NCI-H2107 treated with DMSO at 0.1 percent for 48 hours (cell line): Measurements from ENCODE around the gene SSTR3.
"Not testable (repeated sequence)": the region's sequence is repeated elsewhere in the genome, so short reads cannot be mapped to it uniquely, and the experiment has no call there.

Experiments
- DNase-seq: peaks from one replicate; lab custom pipeline; 2025; ENCODE audit not compliant: unreplicated experiment; lab: John Stamatoyannopoulos, UW

Gene SSTR3

DNA sequence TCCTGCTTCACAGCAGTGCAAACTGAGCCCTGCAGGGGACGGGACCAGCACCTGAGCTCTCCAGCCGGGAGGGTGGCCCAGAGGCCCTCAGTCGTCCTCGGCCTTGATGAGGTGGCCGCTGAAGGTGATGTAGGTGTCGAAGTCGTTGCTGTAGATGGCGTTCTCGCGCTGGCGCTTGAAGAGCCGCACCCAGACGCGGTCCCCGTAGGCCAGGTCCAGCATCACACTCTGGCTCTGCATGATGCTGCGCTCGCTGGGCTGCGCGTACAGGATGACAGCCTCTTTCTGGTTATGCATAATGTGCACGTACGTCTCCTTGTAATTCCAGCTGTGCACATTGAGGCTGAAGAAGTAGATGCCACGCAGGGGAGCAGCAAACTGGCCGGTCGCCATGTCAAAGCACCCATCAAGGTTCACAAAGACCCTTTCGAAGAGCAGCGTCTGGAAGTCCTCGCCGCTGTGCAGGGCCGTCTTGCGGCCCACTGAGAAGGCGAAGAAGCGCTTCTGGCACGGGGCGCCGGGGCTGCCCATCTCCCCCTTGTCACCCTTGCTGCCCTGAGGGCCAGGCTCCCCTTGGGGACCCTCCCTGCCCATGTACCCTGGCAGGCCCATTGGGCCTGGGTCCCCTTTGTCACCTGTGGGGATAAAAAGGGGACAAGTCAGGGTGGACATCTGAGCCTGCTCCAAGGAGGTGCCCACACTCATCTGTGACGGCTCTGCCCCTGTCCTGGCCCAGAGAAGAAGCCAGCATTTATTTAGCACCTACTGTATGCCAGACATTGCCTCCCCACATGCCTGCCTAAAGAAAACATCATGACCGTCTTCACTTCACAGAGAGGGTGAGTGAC, 30.0 kb downstream of the SSTR3 start:
- DNase-seq: no peak

GRCh38 chr22:37181681-37182080, 30.6 kb downstream of the SSTR3 start:
- DNase-seq: no peak

- DNase-seq: no peak
Observed at GRCh38 chr22:37180531-37181231, 31.6 kb downstream of the SSTR3 start.

DNA sequence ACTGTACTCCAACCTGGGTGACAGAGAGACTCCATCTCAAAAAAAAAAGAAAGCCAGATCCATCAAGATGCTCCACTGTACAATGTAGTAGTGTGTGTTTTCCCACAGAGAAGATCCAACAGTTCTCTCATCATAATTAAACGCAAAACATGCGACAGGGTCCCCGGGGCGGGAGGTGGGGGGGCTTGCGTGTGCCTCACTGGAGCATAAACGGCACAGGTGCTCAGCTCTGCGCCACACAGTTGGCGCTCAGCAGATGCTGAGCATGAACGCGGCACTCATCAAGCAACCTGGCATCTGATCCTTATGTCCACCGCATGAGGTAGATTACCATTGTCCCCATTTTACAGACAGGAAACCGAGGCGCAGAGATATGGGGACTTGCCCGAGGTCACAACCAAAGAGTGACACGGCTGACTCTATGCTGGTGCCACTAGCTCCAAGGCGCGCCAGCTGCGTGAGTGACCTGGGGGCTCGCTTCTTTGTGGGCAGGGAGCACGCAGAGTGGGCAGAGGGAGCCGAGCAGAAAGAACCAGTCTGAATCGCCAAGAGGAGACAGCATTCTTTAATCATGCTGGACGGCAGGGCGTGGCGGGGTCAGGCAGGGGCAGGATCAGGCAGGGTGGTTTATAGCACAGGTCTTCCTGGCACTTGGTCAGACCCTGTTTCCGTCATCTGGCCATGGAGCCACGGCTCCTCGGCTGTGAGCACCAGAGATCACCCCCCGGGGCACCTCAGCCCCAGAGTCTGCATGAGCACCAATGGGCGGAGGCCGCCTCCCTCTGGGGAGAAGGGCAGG, 32.5 kb downstream of the SSTR3 start:
- no peak for DNase-seq

GRCh38 chr22:37179126-37179470, 33.2 kb downstream of the SSTR3 start:
- no peak for DNase-seq

DNA sequence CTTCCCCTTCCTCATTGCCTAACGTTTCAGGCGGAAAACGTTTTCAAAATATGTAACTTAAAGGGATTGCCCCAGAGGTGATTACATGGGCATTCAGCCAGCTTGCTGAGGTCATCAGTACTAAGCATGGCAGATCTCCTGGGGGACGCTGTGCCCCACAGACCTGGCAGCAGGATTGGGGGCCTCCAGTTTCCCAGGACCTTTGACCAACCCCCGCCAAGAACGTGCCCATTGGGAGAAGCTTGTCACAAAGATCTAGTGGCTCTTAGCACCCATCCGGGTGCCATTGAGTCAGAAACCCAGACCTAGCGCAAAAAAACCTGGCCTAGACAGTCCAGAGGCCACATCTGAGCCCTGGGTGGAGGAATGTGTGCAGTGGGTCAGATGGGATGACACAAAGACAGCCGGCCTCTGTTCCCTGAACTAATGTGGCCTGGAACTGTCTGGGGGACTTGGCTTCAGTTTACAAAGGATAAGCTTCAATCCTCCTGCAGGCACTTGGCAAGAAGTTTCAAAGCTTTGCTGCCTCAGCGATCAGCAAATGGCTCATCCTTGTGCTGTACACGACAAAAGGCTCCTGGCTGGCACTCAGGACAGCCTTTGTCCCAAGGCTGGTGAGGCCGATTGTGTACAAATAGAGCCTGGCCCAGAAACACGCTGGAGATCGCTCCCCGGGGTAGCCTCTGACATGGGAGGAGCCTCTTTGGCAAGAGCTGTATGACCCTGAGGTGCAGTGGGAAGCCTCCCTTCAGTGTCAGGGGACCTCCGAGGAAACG, 33.7 kb downstream of the SSTR3 start:
- no peak for DNase-seq

DNA sequence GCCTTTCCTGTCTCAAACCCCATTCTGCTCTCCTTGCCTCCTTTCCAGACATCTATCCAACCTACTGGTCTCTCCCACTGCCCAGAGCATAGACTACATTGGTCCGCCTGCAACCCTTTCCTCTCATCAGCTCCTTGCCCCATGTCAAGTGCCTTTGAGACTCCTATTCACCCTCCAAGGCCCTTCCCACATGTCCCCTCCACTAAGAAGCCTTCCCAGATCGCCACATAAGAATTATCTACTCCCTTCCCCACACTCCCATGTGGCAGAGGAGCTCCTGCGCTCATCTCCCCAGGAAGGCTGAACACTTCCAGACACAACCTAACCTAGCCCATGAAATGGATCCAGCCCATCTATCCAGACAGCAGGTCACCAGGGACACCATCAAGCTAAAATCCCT, 34.5 kb downstream of the SSTR3 start:
- DNase-seq: no peak

- DNase-seq: no peak
Observed at GRCh38 chr22:37177221-37177620, 35.1 kb downstream of the SSTR3 start.

- DNase-seq: no peak
Observed at GRCh38 chr22:37176464-37177061, 35.7 kb downstream of the SSTR3 start.

GRCh38 chr22:37175414-37176281, 36.6 kb downstream of the SSTR3 start:
- no peak for DNase-seq

DNA sequence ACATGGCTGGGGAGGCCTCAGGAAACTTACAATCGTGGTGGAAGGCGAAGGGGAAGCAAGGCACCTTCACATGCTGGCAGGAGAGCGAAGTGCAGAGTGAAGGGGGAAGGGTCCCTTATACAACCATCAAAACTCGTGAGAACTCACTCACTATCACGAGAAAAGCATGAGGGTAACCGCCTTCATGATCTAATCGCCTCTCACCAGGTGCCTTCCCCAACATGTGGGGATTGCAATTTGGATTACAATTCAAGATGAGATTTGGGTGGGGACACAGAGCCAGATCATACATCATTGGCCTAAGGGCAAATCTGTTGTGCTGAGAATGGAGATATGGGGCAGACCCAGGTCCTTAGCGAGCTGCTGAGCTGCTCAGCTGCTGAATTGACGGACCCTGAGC, 37.3 kb downstream of the SSTR3 start:
- DNase-seq: no peak

- no peak for DNase-seq
Observed at GRCh38 chr22:37173709-37174108, 38.6 kb downstream of the SSTR3 start.

GRCh38 chr22:37172266-37173245, 39.7 kb downstream of the SSTR3 start:
- no peak for DNase-seq

DNA sequence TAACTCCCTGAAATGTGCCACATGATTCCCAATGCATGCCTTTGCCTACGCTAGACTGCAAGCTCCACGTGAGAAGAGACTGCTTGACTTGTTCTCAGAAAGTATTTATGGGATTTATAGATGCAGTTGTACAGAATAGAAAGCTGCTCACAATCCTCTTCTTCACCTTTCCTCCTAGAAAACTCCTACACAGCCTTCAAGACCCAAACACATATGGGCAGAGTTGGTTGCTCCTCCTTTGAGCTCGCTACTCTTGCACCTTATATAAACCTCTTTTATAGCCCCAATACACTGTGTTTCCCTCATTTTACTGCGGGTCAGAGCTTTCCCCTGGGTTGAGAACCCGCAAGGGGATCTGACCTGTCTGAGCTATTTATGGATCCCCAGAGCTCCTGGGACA, 40.6 kb downstream of the SSTR3 start:
- DNase-seq: no peak

DNA sequence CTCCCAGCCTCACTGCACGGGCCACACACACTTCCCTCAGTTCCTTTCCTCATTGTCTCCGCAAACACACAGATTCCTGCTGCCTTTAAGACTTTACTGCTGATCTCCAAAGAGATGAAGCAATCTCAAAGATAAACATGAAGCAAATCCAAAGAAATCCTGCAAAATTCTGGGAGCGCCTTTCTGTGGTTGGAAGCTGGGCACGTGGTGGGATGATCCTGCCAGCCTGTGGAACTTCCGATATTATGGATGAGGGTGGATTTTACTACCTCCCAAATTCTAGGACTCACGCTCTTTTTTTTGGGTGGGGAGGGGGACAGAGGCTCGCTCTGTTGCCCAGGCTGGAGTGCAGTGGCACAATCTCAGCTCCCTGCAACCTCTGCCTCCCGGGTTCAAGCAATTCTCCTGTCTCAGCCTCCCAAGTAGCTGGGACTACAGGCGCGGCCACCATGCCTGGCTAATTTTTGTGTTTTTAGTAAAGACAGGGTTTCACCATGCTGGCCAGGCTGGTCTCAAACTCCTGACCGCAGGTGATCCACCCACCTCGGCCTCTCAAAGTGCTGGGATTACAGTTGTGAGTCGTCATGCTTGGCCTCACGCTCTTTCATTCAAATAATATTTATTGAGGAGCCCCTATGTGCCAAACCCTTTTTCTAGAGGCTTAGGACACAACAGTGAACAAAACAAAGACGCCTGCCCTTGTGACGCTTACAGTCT, 41.4 kb downstream of the SSTR3 start:
- not testable (repeated sequence) for DNase-seq

DNA sequence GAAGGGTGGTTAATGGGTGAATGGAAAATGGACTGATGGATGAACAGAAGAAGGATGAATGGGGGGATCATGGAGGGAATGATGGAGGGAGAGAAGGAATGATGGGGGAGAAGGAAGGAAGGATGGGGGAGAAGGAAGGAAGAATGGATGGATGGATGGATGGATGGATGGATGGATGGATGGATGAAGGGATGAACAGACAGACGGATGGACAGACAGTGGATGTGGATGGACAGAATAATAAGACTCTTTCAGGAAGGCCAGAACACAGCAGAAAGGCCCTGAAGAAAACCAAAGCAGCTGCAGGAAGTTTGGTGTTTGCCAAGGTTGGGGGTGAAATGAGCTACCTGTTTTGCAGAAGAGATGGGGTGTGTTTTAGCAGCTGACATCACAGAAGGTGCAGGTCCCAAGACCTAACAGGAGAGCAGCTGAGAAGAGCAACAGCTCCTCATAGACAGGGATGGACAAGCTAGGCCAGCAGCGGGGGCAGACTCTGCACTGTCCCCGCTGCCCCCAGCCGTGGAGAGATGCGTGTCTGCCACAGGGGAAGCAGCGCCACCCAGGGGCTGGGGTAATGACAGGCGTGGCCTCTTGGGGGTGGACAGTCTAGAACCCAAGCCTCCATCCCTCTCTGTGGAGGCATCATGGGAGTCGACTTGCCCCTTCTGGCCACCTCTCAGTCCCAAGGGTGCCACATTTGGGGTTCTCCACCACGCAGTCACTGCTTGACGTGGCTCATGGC, 42.2 kb downstream of the SSTR3 start:
- no peak for DNase-seq

DNA sequence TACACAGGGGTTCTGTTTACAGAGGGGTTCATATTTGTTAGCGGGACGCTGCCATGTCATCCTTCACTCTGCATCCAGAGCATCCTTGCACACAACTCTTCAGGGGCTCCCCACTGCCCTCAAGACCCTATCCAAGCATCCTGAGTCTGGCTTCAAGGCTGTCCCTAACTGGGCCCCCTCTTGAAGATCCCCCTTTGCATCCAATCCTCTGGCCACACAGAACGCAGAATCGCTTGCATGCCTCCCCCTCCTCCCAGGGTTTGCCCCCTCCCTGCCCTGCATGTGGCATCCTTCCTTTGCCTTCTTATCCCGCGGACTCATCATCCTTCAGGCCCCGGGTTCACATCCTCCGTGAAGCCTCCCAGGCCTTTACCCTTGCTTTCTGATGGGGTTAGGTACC, 42.9 kb downstream of the SSTR3 start:
- DNase-seq: no peak
